ENCODE results near the gene DIP2A. TPM values are rescaled to one million over a fixed set of nuclear protein-coding genes. Genes with fewer than 3 reads are reported as not detected.
"Not testable (repeated sequence)": the region's sequence is repeated elsewhere in the genome, so short reads cannot be mapped to it uniquely, and the experiment has no call there.

DIP2A gene
- polyA plus RNA-seq, 3 donors, result 4.6 to 55.4 (median 6.1) TPM

- no peak for DNase-seq
- Mint-ChIP-seq H3K27ac (peak overlapping the region in 3 of 7 donors; percentile 14 to 55 (median 14)), H3K36me3 (peaks cover 13 to 29% of the 10 kb centered on the region in 2 donors), H3K4me1 (peaks cover 35% of the 10 kb centered on the region), H3K27me3 (ENCODE audit: low read depth in 3 of 3) (peaks cover 0 to 2% (median 0%) of the 10 kb centered on the region in 3 donors), H3K9me3 (peaks cover 0 to 3% (median 0%) of the 10 kb centered on the region in 7 donors), H3K4me3 (no peak overlapping the region)
- 93% methylated on average over 5 of the region's 5 CpGs for WGBS (ENCODE audit: insufficient coverage)
- H3K27ac ChIP-seq (ENCODE audit: low read depth in 1 of 2, low read length in 2 of 2), result no peak overlapping the region
- H3K9ac ChIP-seq (ENCODE audit: insufficient read depth, low read length, poor library complexity, severe bottlenecking), result no peak overlapping the region
- no peak overlapping the region for H3K4me2 ChIP-seq (replicated peaks; ENCODE audit: extremely low read depth, low read length, poor library complexity, severe bottlenecking)
- intact Hi-C loops (cut with micrococcal nuclease), result no loop called here
- peaks cover 18 to 28% of the 10 kb centered on the region in 2 donors for H3K4me1 ChIP-seq (ENCODE audit: control insufficient read depth in 1 of 2, insufficient read depth in 2 of 2, low read length in 2 of 2)
- peaks cover 79% of the 10 kb centered on the region for H3K79me2 ChIP-seq (ENCODE audit: insufficient read depth, low read length)
- H2AFZ ChIP-seq (ENCODE audit: insufficient read depth, low read depth, low read length, poor library complexity, severe bottlenecking), result no peak overlapping the region
- no peak for TF ChIP-seq CTCF (IDR thresholded peaks at IDR 0.05)
- no peak overlapping the region for H3K4me3 ChIP-seq (replicated peaks in 1 of 3; ENCODE audit: low read depth in 2 of 3, low read length in 3 of 3)
- H3K9me3 ChIP-seq (replicated peaks in 1 of 2; ENCODE audit: control insufficient read depth in 1 of 2, insufficient read depth in 1 of 2, low read length in 2 of 2), result no peaks in the 10 kb centered on the region
- H3K36me3 ChIP-seq (replicated peaks in 1 of 2; ENCODE audit: control insufficient read depth in 1 of 2, insufficient read depth in 2 of 2, low read length in 2 of 2), result peaks cover 0 to 13% of the 10 kb centered on the region in 2 donors
- H3K27me3 ChIP-seq (ENCODE audit: control insufficient read depth in 2 of 2, insufficient read depth in 2 of 2, low read length in 2 of 2), result no peaks in the 10 kb centered on the region
- peaks cover 28% of the 10 kb centered on the region for H4K20me1 ChIP-seq (ENCODE audit: insufficient read depth, low read length)
Measured at GRCh38 chr21:46461909-46462308, 3.2 kb downstream of the DIP2A start.

GRCh38 chr21:46465153-46465552 lies 6.5 kb downstream of the DIP2A start:
- H3K9me3 ChIP-seq (replicated peaks in 1 of 2; ENCODE audit: control insufficient read depth in 1 of 2, insufficient read depth in 1 of 2, low read length in 2 of 2); H3K27me3 ChIP-seq (ENCODE audit: control insufficient read depth in 2 of 2, insufficient read depth in 2 of 2, low read length in 2 of 2); H3K27ac ChIP-seq (ENCODE audit: low read depth in 1 of 2, low read length in 2 of 2); H3K4me1 ChIP-seq (ENCODE audit: control insufficient read depth in 1 of 2, insufficient read depth in 2 of 2, low read length in 2 of 2); H3K4me3 ChIP-seq (replicated peaks in 1 of 3; ENCODE audit: low read depth in 2 of 3, low read length in 3 of 3); H3K27me3 Mint-ChIP-seq (ENCODE audit: low read depth in 3 of 3); H2AFZ ChIP-seq (ENCODE audit: insufficient read depth, low read depth, low read length, poor library complexity, severe bottlenecking); intact Hi-C loops (cut with micrococcal nuclease); H3K4me2 ChIP-seq (replicated peaks; ENCODE audit: extremely low read depth, low read length, poor library complexity, severe bottlenecking); DNase-seq; H3K9me3 Mint-ChIP-seq; H3K9ac ChIP-seq (ENCODE audit: insufficient read depth, low read length, poor library complexity, severe bottlenecking); H3K4me3 Mint-ChIP-seq: not testable (repeated sequence)
- H3K36me3 Mint-ChIP-seq, result peaks cover 25 to 43% of the 10 kb centered on the region in 2 donors
- 100% methylated on average over 3 of the region's 6 CpGs for WGBS (ENCODE audit: insufficient coverage)
- H3K4me1 Mint-ChIP-seq, result peaks cover 18% of the 10 kb centered on the region
- Histone ChIP-seq H4K20me1 (ENCODE audit: insufficient read depth, low read length) (peaks cover 23% of the 10 kb centered on the region), H3K36me3 (replicated peaks in 1 of 2; ENCODE audit: control insufficient read depth in 1 of 2, insufficient read depth in 2 of 2, low read length in 2 of 2) (peaks cover 0 to 26% of the 10 kb centered on the region in 2 donors), H3K79me2 (ENCODE audit: insufficient read depth, low read length) (peaks cover 59% of the 10 kb centered on the region)
- peak overlapping the region in 2 of 7 donors; percentile 48 to 50 for H3K27ac Mint-ChIP-seq
